HepG2 (cell line): Measurements from ENCODE around the gene MYO15A. TPM values are rescaled to one million over a fixed set of nuclear protein-coding genes. Genes with fewer than 3 reads are reported as not detected.
A peak's percentile ranks its signal among the peaks of the same experiment; 100 is the strongest.

ENCODE experiments used
- EED ChIP-seq: sonication (generic); formaldehyde crosslinking; IDR thresholded peaks from 2 replicates; pipeline ENCODE4 v1.5.0; 2020; ENCODE audit warnings: mild to moderate bottlenecking, missing genetic modification reagents
- ELK4 ChIP-seq: sonication (generic); formaldehyde crosslinking; IDR thresholded peaks from 2 replicates; pipeline ENCODE4 v1.9.0; 2021; ENCODE audit warnings: missing genetic modification reagents, borderline replicate concordance
- FOXO1 ChIP-seq: sonication (generic); formaldehyde crosslinking; IDR thresholded peaks from 2 replicates; pipeline ENCODE4 v1.4.0; 2020; ENCODE audit warnings: missing genetic modification reagents
- FOXO4 ChIP-seq: sonication (generic); formaldehyde crosslinking; conservative IDR thresholded peaks from 2 replicates; pipeline ENCODE4 v1.8.1; 2023; ENCODE audit warnings: missing genetic modification reagents
- IRF1 ChIP-seq: sonication (generic); formaldehyde crosslinking; IDR thresholded peaks from 2 replicates; pipeline ENCODE4 v1.4.0; 2020; ENCODE audit warnings: low read depth, mild to moderate bottlenecking, missing genetic modification reagents
- KLF13 ChIP-seq: sonication (generic); formaldehyde crosslinking; IDR thresholded peaks from 2 replicates; pipeline ENCODE4 v1.4.0; 2020; ENCODE audit warnings: mild to moderate bottlenecking, missing genetic modification reagents
- MAFF ChIP-seq: IDR thresholded peaks from 2 replicates; pipeline ENCODE4 v1.6.1; 2011; ENCODE audit warnings: low read depth, low read length, improper control_type of control experiment
- MXI1 ChIP-seq: IDR thresholded peaks from 3 replicates; pipeline ENCODE4 v1.6.1; 2012; ENCODE audit warnings: low read depth, low read length, inconsistent platforms, borderline replicate concordance
- PHF8 ChIP-seq: sonication (generic); formaldehyde crosslinking; IDR thresholded peaks from 2 replicates; pipeline ENCODE4 v1.5.0; 2020; ENCODE audit warnings: missing genetic modification reagents
- PPARG ChIP-seq: conservative IDR thresholded peaks from 2 replicates; pipeline ENCODE4 v1.6.1; 2016; ENCODE audit warnings: missing biosample characterization, missing genetic modification reagents
- RERE ChIP-seq: IDR thresholded peaks from 2 replicates; pipeline ENCODE4 v1.6.1; 2016; ENCODE audit warnings: low read depth, missing genetic modification reagents, missing compliant biosample characterization
- RFX5 ChIP-seq: IDR thresholded peaks from 2 replicates; pipeline ENCODE4 v1.6.1; 2011; ENCODE audit warnings: low read depth, low read length, improper control_type of control experiment
- THAP11 ChIP-seq: IDR thresholded peaks from 2 replicates; pipeline ENCODE4 v1.6.1; 2016; ENCODE audit warnings: missing biosample characterization, missing genetic modification reagents
- ZBTB20 ChIP-seq: sonication (generic); formaldehyde crosslinking; IDR thresholded peaks from 2 replicates; pipeline ENCODE4 v1.8.1; 2023; ENCODE audit warnings: missing genetic modification reagents, low read depth, mild to moderate bottlenecking, borderline replicate concordance
- ZMAT5 ChIP-seq: sonication (generic); formaldehyde crosslinking; IDR thresholded peaks from 2 replicates; pipeline ENCODE4 v1.5.0; 2020; ENCODE audit warnings: mild to moderate bottlenecking, low read depth, missing genetic modification reagents, borderline replicate concordance
- ZNF224 ChIP-seq: sonication (generic); formaldehyde crosslinking; IDR thresholded peaks from 2 replicates; pipeline ENCODE4 v1.5.0; 2020; ENCODE audit warnings: mild to moderate bottlenecking, missing genetic modification reagents
- ZNF430 ChIP-seq: sonication (generic); formaldehyde crosslinking; IDR thresholded peaks from 2 replicates; pipeline ENCODE4 v1.9.0; 2021; ENCODE audit warnings: mild to moderate bottlenecking, missing genetic modification reagents
- ZNF530 ChIP-seq: sonication (generic); formaldehyde crosslinking; IDR thresholded peaks from 2 replicates; pipeline ENCODE4 v1.5.0; 2020; ENCODE audit warnings: low read depth, mild to moderate bottlenecking, missing genetic modification reagents
- polyA plus RNA-seq, 8 experiments: library from polyadenylated mRNA; depleted of rRNA in 3 of 8; stranded (reverse) in 7 of 8; unstranded in 1 of 8; fragments of >200 nt; fragmentation: Illumina TruSeq in 4 of 8; extraction: Trizol in 4 of 8; gene quantifications; 2 replicates each; pipeline versions ENCODE4 v1.2.1 to v1.2.3, GENCODE V29; 2011 to 2016; ENCODE audit warnings: low read depth in 4 of 8, missing spikeins in 1 of 8, mixed read lengths in 1 of 8; ENCODE audit not compliant: insufficient read depth in 1 of 8
- total RNA-seq, 5 experiments: library from RNA; depleted of rRNA; stranded (reverse); fragments of >200 nt; fragmentation: Illumina TruSeq; extraction: Trizol; gene quantifications; 2 replicates each; pipeline ENCODE4 v1.2.3, GENCODE V29; 2016; ENCODE audit warnings: low read depth in 1 of 5

Gene MYO15A
- total and polyA plus RNA-seq, 2 of the 13 experiments (the other 11 are each of a cell fraction or from before 2014, with no cell fraction given) = 0.07 to 0.20 TPM

- TF ChIP-seq RERE (CRISPR knock-in tag) (peak; percentile 63; the same call in 1 of the 2 replicates), ZNF530 (CRISPR knock-in tag) (no peak), MXI1 (peak; percentile 94; the same call in 2 of the 3 replicates), RFX5 (no peak), ZNF430 (CRISPR knock-in tag) (peak; percentile 90), ELK4 (CRISPR knock-in tag) (no peak), IRF1 (CRISPR knock-in tag) (no peak), ZBTB20 (CRISPR knock-in tag) (peak; percentile 75; the same call in 1 of the 2 replicates), THAP11 (peak; percentile 96), PHF8 (peak; percentile 93), ZMAT5 (CRISPR knock-in tag) (no peak), PPARG (peak; percentile 82), EED (CRISPR knock-in tag) (no peak), ZNF224 (CRISPR knock-in tag) (0 out of 2 replicates have a peak, but pooled peaks have one; percentile 60), FOXO4 (CRISPR knock-in tag) (no peak), MAFF (no peak), KLF13 (CRISPR knock-in tag) (no peak), FOXO1 (CRISPR knock-in tag) (peak; percentile 58)
Observed at GRCh38 chr17:18087610-18088491, 20.7 kb upstream of the MYO15A start, which contains the start of gene DRG2 (continued).
